ENCODE data around the gene FTSJ1. TPM values are rescaled to one million over a fixed set of nuclear protein-coding genes. Genes with fewer than 3 reads are reported as not detected.

Gene FTSJ1
- total and polyA plus RNA-seq, 2 experiments from 2014 or later, result 42.8 to 76.3 TPM

- no peak for TF ChIP-seq ZNF331 (CRISPR knock-in tag; IDR thresholded peaks at IDR 0.05; ENCODE audit: low read depth)
- TF ChIP-seq ZNF462 (CRISPR knock-in tag; IDR thresholded peaks at IDR 0.05), result no peak
- no peak for TF ChIP-seq CTCF (conservative IDR thresholded peaks at IDR 0.05; ENCODE audit: low read depth in 2 of 2)
- no peak for TF ChIP-seq ZNF114 (CRISPR knock-in tag; IDR thresholded peaks at IDR 0.05)
These were observed 2.4 kb upstream of the FTSJ1 start (continued) for GRCh38 chrX:48473704-48473990.

GRCh38 chrX:48474127-48474526 lies 1.9 kb upstream of the FTSJ1 start:
- no peak overlapping the region for H2AFZ ChIP-seq
- peak overlapping the region; percentile 85 for H3K27ac ChIP-seq (ENCODE audit: low read depth)
- Mint-ChIP-seq H3K27ac (peak overlapping the region; percentile 95), H3K36me3 (ENCODE audit: low read depth) (peaks cover 1% of the 10 kb centered on the region; the same call in 2 of the 3 replicates), H3K4me3 (peak overlapping the region; percentile 56), H3K9me3 (no peaks in the 10 kb centered on the region; the same call in none of the 3 replicates), H3K4me1 (peaks cover 48% of the 10 kb centered on the region), H3K27me3 (ENCODE audit: insufficient read depth, low read depth, poor library complexity) (peaks cover 11% of the 10 kb centered on the region)
- H3F3A ChIP-seq (replicated peaks; ENCODE audit: low read depth), result no peaks in the 10 kb centered on the region
- ATAC-seq (peak; percentile 5), DNase-seq (ENCODE audit: low spot score) (peak; percentile 44)
- H3K4me3 ChIP-seq, result no peak overlapping the region
- H3K36me3 ChIP-seq (ENCODE audit: insufficient read depth), result no peaks in the 10 kb centered on the region
- peaks cover 16% of the 10 kb centered on the region for H3K79me2 ChIP-seq (replicated peaks; ENCODE audit: insufficient read depth)
- H4K20me1 ChIP-seq (replicated peaks; ENCODE audit: insufficient read depth), result no peaks in the 10 kb centered on the region
- no peaks in the 10 kb centered on the region for H3K27me3 ChIP-seq (ENCODE audit: insufficient read depth)
- no peak overlapping the region for H3K4me2 ChIP-seq
- H3K4me1 ChIP-seq (ENCODE audit: insufficient read depth), result peaks cover 4% of the 10 kb centered on the region; the same call in 1 of the 2 replicates
- TF ChIP-seq ZNF114 (CRISPR knock-in tag; IDR thresholded peaks at IDR 0.05) (no peak), CTCF (conservative IDR thresholded peaks at IDR 0.05; ENCODE audit: low read depth in 2 of 2) (peak; percentile 27 to 43)
- H3K9me2 ChIP-seq (ENCODE audit: insufficient read depth), result no peaks in the 10 kb centered on the region
